ENCODE measurements around the gene ANGPT4.

Gene ANGPT4

GRCh38 chr20:841568-842546 is 74.3 kb downstream of the ANGPT4 start:
- in situ Hi-C loops (cut with HindIII; ENCODE audit: low pct_unique_long_range_greater_than_20kb, low sequenced_read_pairs) = no loop called here
- peak; percentile 76 to 90 for DNase-seq (ENCODE audit: low read depth in 1 of 2, low spot score in 1 of 2)
- TF ChIP-seq JUND (IDR thresholded peaks at IDR 0.05; ENCODE audit: low read depth) = no peak; the same call in 1 of the 2 replicates

- DNase-seq (ENCODE audit: low read depth in 1 of 2, low spot score in 1 of 2) = peak; percentile 73 to 75
- in situ Hi-C loops (cut with HindIII; ENCODE audit: low pct_unique_long_range_greater_than_20kb, low sequenced_read_pairs) = no loop called here
- no peak for TF ChIP-seq JUND (IDR thresholded peaks at IDR 0.05; ENCODE audit: low read depth)
Observed at GRCh38 chr20:840858-841567, 75.1 kb downstream of the ANGPT4 start.

GRCh38 chr20:840503-840857 is 75.7 kb downstream of the ANGPT4 start:
- no peak for TF ChIP-seq JUND (IDR thresholded peaks at IDR 0.05; ENCODE audit: low read depth)
- in situ Hi-C loops (cut with HindIII; ENCODE audit: low pct_unique_long_range_greater_than_20kb, low sequenced_read_pairs) = no loop called here
- DNase-seq (ENCODE audit: low read depth in 1 of 2, low spot score in 1 of 2) = no peak

GRCh38 chr20:839626-840025 is 76.5 kb downstream of the ANGPT4 start:
- in situ Hi-C loops (cut with HindIII; ENCODE audit: low pct_unique_long_range_greater_than_20kb, low sequenced_read_pairs) = no loop called here
- TF ChIP-seq JUND (IDR thresholded peaks at IDR 0.05; ENCODE audit: low read depth) = no peak
- DNase-seq (ENCODE audit: low read depth in 1 of 2, low spot score in 1 of 2) = no peak

- no peak for TF ChIP-seq JUND (IDR thresholded peaks at IDR 0.05; ENCODE audit: low read depth)
- in situ Hi-C loops (cut with HindIII; ENCODE audit: low pct_unique_long_range_greater_than_20kb, low sequenced_read_pairs) = no loop called here
- DNase-seq (ENCODE audit: low read depth in 1 of 2, low spot score in 1 of 2) = no peak
Observed at GRCh38 chr20:839015-839414, 77.1 kb downstream of the ANGPT4 start.

GRCh38 chr20:836190-836589 is 79.9 kb downstream of the ANGPT4 start:
- in situ Hi-C loops (cut with HindIII; ENCODE audit: low pct_unique_long_range_greater_than_20kb, low sequenced_read_pairs) = no loop called here
- DNase-seq (ENCODE audit: low read depth in 1 of 2, low spot score in 1 of 2) = no peak

GRCh38 chr20:835608-836045 is 80.5 kb downstream of the ANGPT4 start:
- TF ChIP-seq JUND (IDR thresholded peaks at IDR 0.05; ENCODE audit: low read depth) = no peak
- in situ Hi-C loops (cut with HindIII; ENCODE audit: low pct_unique_long_range_greater_than_20kb, low sequenced_read_pairs) = no loop called here
- no peak for DNase-seq (ENCODE audit: low read depth in 1 of 2, low spot score in 1 of 2)

More at GRCh38 chr20:836190-836589, 79.9 kb downstream of the ANGPT4 start:
- no peak for TF ChIP-seq JUND (IDR thresholded peaks at IDR 0.05; ENCODE audit: low read depth)

GRCh38 chr20:834151-834746 is 81.9 kb downstream of the ANGPT4 start:
- TF ChIP-seq JUND (IDR thresholded peaks at IDR 0.05; ENCODE audit: low read depth) = no peak
- in situ Hi-C loops (cut with HindIII; ENCODE audit: low pct_unique_long_range_greater_than_20kb, low sequenced_read_pairs) = no loop called here
- no peak for DNase-seq (ENCODE audit: low read depth in 1 of 2, low spot score in 1 of 2)

GRCh38 chr20:833450-834150 is 82.5 kb downstream of the ANGPT4 start, which contains the start of gene FAM110A:
TSS of gene FAM110A (plus strand) at chr20:833715. CDS start at chr20:844805, 11,090 bp downstream.
- no peak for TF ChIP-seq JUND (IDR thresholded peaks at IDR 0.05; ENCODE audit: low read depth)
- DNase-seq (ENCODE audit: low read depth in 1 of 2, low spot score in 1 of 2) = peak; percentile 86 to 96
- in situ Hi-C loops (cut with HindIII; ENCODE audit: low pct_unique_long_range_greater_than_20kb, low sequenced_read_pairs) = no loop called here

GRCh38 chr20:833121-833449 is 83.0 kb downstream of the ANGPT4 start:
- in situ Hi-C loops (cut with HindIII; ENCODE audit: low pct_unique_long_range_greater_than_20kb, low sequenced_read_pairs) = no loop called here
- TF ChIP-seq JUND (IDR thresholded peaks at IDR 0.05; ENCODE audit: low read depth) = no peak
- DNase-seq (ENCODE audit: low read depth in 1 of 2, low spot score in 1 of 2) = no peak

GRCh38 chr20:831956-832355 is 84.2 kb downstream of the ANGPT4 start:
- no peak for DNase-seq (ENCODE audit: low read depth in 1 of 2, low spot score in 1 of 2)
- no peak for TF ChIP-seq JUND (IDR thresholded peaks at IDR 0.05; ENCODE audit: low read depth)
- in situ Hi-C loops (cut with HindIII; ENCODE audit: low pct_unique_long_range_greater_than_20kb, low sequenced_read_pairs) = no loop called here

GRCh38 chr20:831251-831650 is 84.9 kb downstream of the ANGPT4 start:
- no peak for TF ChIP-seq JUND (IDR thresholded peaks at IDR 0.05; ENCODE audit: low read depth)
- in situ Hi-C loops (cut with HindIII; ENCODE audit: low pct_unique_long_range_greater_than_20kb, low sequenced_read_pairs) = no loop called here
- DNase-seq (ENCODE audit: low read depth in 1 of 2, low spot score in 1 of 2) = no peak

Data from T47D (cell line).